HCT116 (cell line): ENCODE data around the gene LRFN3. TPM values are rescaled to one million over a fixed set of nuclear protein-coding genes. Genes with fewer than 3 reads are reported as not detected.
A peak's percentile ranks its signal among the peaks of the same experiment; 100 is the strongest.

Source experiments
- ATAC-seq: fragments of 200-7000 bp; cut with Tn5 transposase; 2 replicates; pipeline ENCODE4 v1.9.1; 2020; ENCODE audit warnings: mild to moderate bottlenecking, moderate library complexity
- BruUV-seq: library from RNA; stranded (reverse); fragments of 400-500 nt; replicated peaks from 2 replicates; lab custom pipeline; 2021; lab: Mats Ljungman, UMichigan
- CTCF ChIA-PET: fragments of 300-600 bp; sonication (Branson Sonifier 250); formaldehyde crosslinking; loops from one replicate; lab custom pipeline; 2021; ENCODE audit warnings: antibody characterized with exemption; lab: Charles Lee
- POLR2A ChIA-PET: fragments of 300-600, 350-600 bp; sonication (Branson Sonifier 250); formaldehyde crosslinking; loops from one replicate; lab custom pipeline; 2021; ENCODE audit warnings: antibody characterized with exemption; lab: Charles Lee
- RAD21 ChIA-PET, 2 experiments: fragments of 300-600 bp; sonication (Branson Sonifier 250); formaldehyde crosslinking; loops; one replicate each; lab custom pipeline; 2023; ENCODE audit warnings: low total read pairs in 2 of 2; ENCODE audit not compliant: uncharacterized antibody in 2 of 2, unreplicated experiment in 2 of 2, low non-redundant PET in 1 of 2; lab: Charles Lee
- DNase-seq: peaks from one replicate; pipeline ENCODE4 v3.0.0-alpha.2; 2010; ENCODE audit warnings: low read depth, low spot score
- H2AFZ ChIP-seq: fragments of 200-600 bp; shearing (Covaris generic), sonication (generic); 2 replicates; pipeline ENCODE4 v1.6.1; 2017; ENCODE audit warnings: low read depth, mixed run types, mixed read lengths, antibody characterized with exemption, low read length; ENCODE audit not compliant: poor library complexity, severe bottlenecking
- H3K27ac ChIP-seq: 2 replicates; pipeline ENCODE4 v1.5.1; 2012; ENCODE audit warnings: low read depth, low read length
- H3K27me3 ChIP-seq: fragments of 200-600 bp; sonication (generic); 2 replicates; pipeline ENCODE4 v1.6.1; 2016; ENCODE audit warnings: mixed run types, low read length, mixed read lengths; ENCODE audit not compliant: insufficient read depth
- H3K36me3 ChIP-seq, 2 experiments: fragments of 200-500 bp in 1 of 2; fragments of 200-600 bp in 1 of 2; sonication (Bioruptor generic) in 1 of 2; sonication (generic) in 1 of 2; 2 replicates each; pipeline versions ENCODE4 v1.5.1 to v1.6.1; 2014 to 2016; ENCODE audit warnings: low read length in 2 of 2, inconsistent platforms in 1 of 2, mixed read lengths in 1 of 2, mixed run types in 1 of 2; ENCODE audit not compliant: insufficient read depth in 2 of 2, control insufficient read depth in 1 of 2
- H3K4me1 ChIP-seq, 2 experiments: fragments of 200-600 bp in 1 of 2; sonication (generic) in 1 of 2; 2 replicates each; pipeline versions ENCODE4 v1.5.1 to v1.6.1; 2012 to 2017; ENCODE audit warnings: low read length in 2 of 2, inconsistent platforms in 1 of 2, mild to moderate bottlenecking in 1 of 2, mixed read lengths in 1 of 2, mixed run types in 1 of 2, moderate library complexity in 1 of 2; ENCODE audit not compliant: insufficient read depth in 2 of 2, control insufficient read depth in 1 of 2
- H3K4me2 ChIP-seq: fragments of 200-600 bp; sonication (generic); 2 replicates; pipeline ENCODE4 v1.6.1; 2017; ENCODE audit warnings: mixed run types, low read length, mixed read lengths
- H3K4me3 ChIP-seq, 2 experiments: fragments of 200-600 bp in 1 of 2; sonication (generic) in 1 of 2; replicated peaks in 1 of 2; 2 replicates each; pipeline ENCODE4 v1.5.1; 2011 to 2016; ENCODE audit warnings: low read length in 2 of 2, control low read depth in 1 of 2, low read depth in 1 of 2, mild to moderate bottlenecking in 1 of 2, mixed read lengths in 1 of 2, mixed run types in 1 of 2
- H3K79me2 ChIP-seq: fragments of 200-600 bp; sonication (generic); 2 replicates; pipeline ENCODE4 v1.6.1; 2017; ENCODE audit warnings: mild to moderate bottlenecking, mixed run types, low read length, moderate library complexity, mixed read lengths; ENCODE audit not compliant: insufficient read depth
- H3K9ac ChIP-seq: fragments of 200-600 bp; sonication (generic); 2 replicates; pipeline ENCODE4 v1.6.1; 2016; ENCODE audit warnings: low read length, mixed read lengths
- H3K9me2 ChIP-seq: fragments of 200-600 bp; sonication (generic), shearing (Covaris generic); 2 replicates; pipeline ENCODE4 v1.6.1; 2017; ENCODE audit warnings: mixed run types, mild to moderate bottlenecking, moderate library complexity; ENCODE audit not compliant: insufficient read depth
- H3K9me3 ChIP-seq, 2 experiments: fragments of 200-500 bp in 1 of 2; fragments of 200-600 bp in 1 of 2; sonication (Bioruptor generic) in 1 of 2; sonication (generic) in 1 of 2; 2 replicates each; pipeline ENCODE4 v1.6.1; 2014 to 2017; ENCODE audit warnings: low read length in 2 of 2, mixed read lengths in 2 of 2, inconsistent platforms in 1 of 2, low read depth in 1 of 2, mild to moderate bottlenecking in 1 of 2, mixed run types in 1 of 2, moderate library complexity in 1 of 2; ENCODE audit not compliant: control insufficient read depth in 1 of 2, insufficient read depth in 1 of 2
- H4K20me1 ChIP-seq: fragments of 200-600 bp; sonication (generic), shearing (Covaris generic); 2 replicates; pipeline ENCODE4 v1.6.1; 2017; ENCODE audit warnings: mixed run types, mild to moderate bottlenecking, moderate library complexity; ENCODE audit not compliant: insufficient read depth
- CEBPB ChIP-seq: IDR thresholded peaks from 2 replicates; pipeline ENCODE4 v1.6.1; 2012; ENCODE audit warnings: low read depth
- POLR2A ChIP-seq: IDR thresholded peaks from 2 replicates; pipeline ENCODE4 v1.7.0; 2011; ENCODE audit warnings: borderline replicate concordance; ENCODE audit not compliant: insufficient read depth, insufficient read length; ENCODE audit errors: extremely low read depth
- POLR2AphosphoS5 ChIP-seq: IDR thresholded peaks from 2 replicates; pipeline ENCODE4 v1.6.1; 2011; ENCODE audit warnings: mild to moderate bottlenecking, low read depth, low read length, moderate library complexity
- SIN3A ChIP-seq: IDR thresholded peaks from 2 replicates; pipeline ENCODE4 v1.6.1; 2012; ENCODE audit warnings: low read depth
- SRF ChIP-seq: IDR thresholded peaks from 2 replicates; pipeline ENCODE4 v1.6.1; 2012; ENCODE audit warnings: low read depth
- ZBTB33 ChIP-seq: IDR thresholded peaks from 2 replicates; pipeline ENCODE4 v1.6.1; 2011; ENCODE audit warnings: mild to moderate bottlenecking, low read length, moderate library complexity; ENCODE audit not compliant: insufficient replicate concordance; ENCODE audit errors: extremely low read depth
- ZNF274 ChIP-seq: fragments of 200-500 bp; sonication (Bioruptor generic); IDR thresholded peaks from 2 replicates; pipeline ENCODE4 v1.6.1; 2014; ENCODE audit warnings: mild to moderate bottlenecking, low read depth, low read length, inconsistent platforms
- intact Hi-C: fragments of 100-400 bp; cut with micrococcal nuclease; formaldehyde crosslinking; loops from 2 replicates; pipeline ENCODE4 v1.10.0; 2022
- total RNA-seq: library from RNA; stranded (reverse); gene quantifications from one replicate; pipeline ENCODE4 v1.2.1, GENCODE V29; 2021; ENCODE audit not compliant: unreplicated experiment
- TF ChIP-seq, protein P1 (sequence below): IDR thresholded peaks from 2 replicates; pipeline ENCODE4 v1.6.1; 2012

Gene LRFN3
- total RNA-seq, 1 experiment from 2014 or later: 18.8 TPM

DNA sequence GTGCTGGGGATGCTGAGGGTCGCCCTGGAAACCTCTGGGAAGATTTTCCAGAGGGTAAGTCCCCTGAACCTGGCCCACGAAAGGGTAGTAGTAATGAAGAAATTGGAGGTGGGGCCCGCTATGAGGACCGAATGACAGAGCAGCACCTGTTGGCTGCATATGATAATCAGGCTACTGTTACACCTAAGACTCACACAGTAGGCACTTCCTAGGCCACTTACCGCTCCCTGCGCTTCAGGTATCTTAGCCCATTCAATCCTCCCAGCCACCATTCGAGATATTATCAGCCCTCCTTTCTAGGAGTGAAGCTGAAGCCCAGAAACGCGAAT, 4.3 kb upstream of the LRFN3 start:
- Histone ChIP-seq H3K4me2 (peak overlapping the region; percentile 54), H3K79me2 (peaks cover 3% of the 10 kb centered on the region)

More for the DNA sequence above, 4.3 kb upstream of the LRFN3 start:
- H3K9ac ChIP-seq: 0 out of 2 replicates have a peak overlapping the region, but pooled peaks have one; percentile 3
- ChIA-PET POLR2A (interaction anchor here (0.6 to 1.0 kb wide), 3 partner anchors 10 to 52 kb away, joined by 3 to 6 read pairs (median 4); no protein-coding TSS in a partner anchor), CTCF (interaction anchor here (1.1 to 1.7 kb wide), 3 partner anchors 43 to 52 kb away, joined by 3 to 29 read pairs (median 11); no protein-coding TSS in a partner anchor)
- no peaks in the 10 kb centered on the region for H3K36me3 ChIP-seq
- H3K4me1 ChIP-seq: peaks cover 11 to 25% of the 10 kb centered on the region in 2 experiments; a peak in 3 of 4 replicates
- intact Hi-C loops: loop anchor here (1.0 to 10.0 kb wide), 5 partner anchors 50 to 387 kb away; partner anchors contain the start of gene TMEM147
- no peaks in the 10 kb centered on the region for H3K27me3 ChIP-seq
- no TSS peak for BruUV-seq
- H3K4me3 ChIP-seq: peak overlapping the region; percentile 13 to 15; a peak in 3 of 4 replicates
- H3K9me3 ChIP-seq: no peaks in the 10 kb centered on the region
- H4K20me1 ChIP-seq: no peaks in the 10 kb centered on the region
- TF ChIP-seq POLR2AphosphoS5: no peak
- no peak for TF ChIP-seq POLR2A
- no peak for TF ChIP-seq SRF
- no peak for TF ChIP-seq ZNF274
- TF ChIP-seq ZBTB33: no peak
- TF ChIP-seq CEBPB: no peak
- TF ChIP-seq, protein P1, sequence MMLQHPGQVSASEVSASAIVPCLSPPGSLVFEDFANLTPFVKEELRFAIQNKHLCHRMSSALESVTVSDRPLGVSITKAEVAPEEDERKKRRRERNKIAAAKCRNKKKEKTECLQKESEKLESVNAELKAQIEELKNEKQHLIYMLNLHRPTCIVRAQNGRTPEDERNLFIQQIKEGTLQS: no peak
- no peak for TF ChIP-seq SIN3A
- TF ChIP-seq, all 23 proteins: peak for 0
- RAD21 ChIA-PET: interaction anchor here in 1 of 2 experiments (1.8 kb wide), 1 partner anchor 49 kb away, joined by 16 read pairs; no protein-coding TSS in a partner anchor
- DNase-seq: no peak
- Histone ChIP-seq H3K27ac (no peak overlapping the region), H3K9me2 (no peaks in the 10 kb centered on the region), H2AFZ (peak overlapping the region; percentile 87)
- ATAC-seq: peak; percentile 7
